NCI-H2081 (cell line): ENCODE data around the gene RLN3.

Source experiments
- DNase-seq, 2 experiments: peaks; one replicate each; lab custom pipeline; 2025; lab: John Stamatoyannopoulos, UW

RLN3 gene

DNA sequence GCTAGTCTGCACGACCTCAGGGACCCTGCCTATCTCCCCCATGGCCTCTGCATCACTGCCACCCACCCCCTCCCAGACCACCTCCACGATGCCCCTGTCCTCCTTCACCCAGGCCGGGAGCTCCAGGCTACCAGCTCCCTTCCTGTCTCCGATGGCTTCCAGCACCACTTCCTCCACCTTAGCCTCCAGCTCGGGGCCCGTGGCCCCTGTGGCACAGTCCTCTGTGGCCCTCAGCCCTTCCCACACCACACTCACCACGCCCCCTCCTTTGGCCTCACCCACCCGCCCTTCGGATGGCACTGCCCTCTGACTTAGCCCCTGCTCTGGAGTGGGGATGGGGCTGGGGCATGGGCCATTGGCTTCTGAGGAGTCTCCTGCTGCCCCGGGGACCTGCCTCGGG lies 26.8 kb downstream of the RLN3 start:
- DNase-seq, result no peak

DNA sequence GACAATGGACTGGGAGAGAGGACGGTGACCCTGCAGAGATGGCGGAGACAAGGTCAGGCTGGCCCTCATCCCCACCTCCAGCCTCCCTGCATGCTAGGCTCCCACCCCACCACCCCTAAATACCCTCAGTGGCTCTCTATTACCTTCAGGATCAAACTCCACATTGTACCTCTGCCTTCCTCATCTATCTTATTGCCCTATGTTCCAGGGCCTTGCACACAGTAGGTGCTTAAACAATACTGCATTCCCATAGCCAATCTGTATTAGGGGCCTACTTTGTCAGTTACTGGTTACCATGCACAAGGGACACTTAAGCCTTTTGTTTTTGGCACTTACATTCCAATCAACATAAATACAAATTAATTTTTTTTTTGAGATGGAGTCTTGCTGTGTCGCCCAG lies 27.4 kb downstream of the RLN3 start:
- no peak for DNase-seq

DNA sequence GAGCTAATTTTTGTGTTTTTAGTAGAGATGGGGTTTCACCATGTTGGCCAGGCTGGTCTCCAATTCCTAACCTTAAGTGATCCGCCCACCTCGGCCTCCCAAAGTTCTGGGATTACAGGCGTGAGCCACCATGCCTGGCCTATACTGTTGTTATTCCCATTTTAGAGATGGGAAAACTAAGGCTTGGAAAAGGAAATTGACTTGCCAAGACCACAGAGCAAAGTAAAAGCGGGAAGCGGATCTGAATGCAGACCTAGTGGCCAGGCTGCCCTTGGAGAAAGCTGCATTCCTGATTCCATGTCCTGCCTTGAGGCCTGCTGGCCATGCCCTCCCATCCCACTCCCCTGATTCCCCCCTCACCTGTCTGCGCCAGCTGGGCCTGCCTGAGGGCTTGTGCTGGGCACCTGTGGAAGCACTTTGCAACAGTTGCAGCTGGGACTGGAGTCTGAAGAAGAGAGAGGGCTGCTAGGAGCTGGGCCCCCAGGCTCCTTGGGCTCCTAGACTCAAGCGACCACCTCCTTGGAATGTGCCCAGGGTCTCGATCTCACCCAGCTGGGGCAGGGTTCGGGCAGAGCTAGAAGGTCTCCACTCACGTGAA lies 28.2 kb downstream of the RLN3 start:
- DNase-seq, result no peak

DNA sequence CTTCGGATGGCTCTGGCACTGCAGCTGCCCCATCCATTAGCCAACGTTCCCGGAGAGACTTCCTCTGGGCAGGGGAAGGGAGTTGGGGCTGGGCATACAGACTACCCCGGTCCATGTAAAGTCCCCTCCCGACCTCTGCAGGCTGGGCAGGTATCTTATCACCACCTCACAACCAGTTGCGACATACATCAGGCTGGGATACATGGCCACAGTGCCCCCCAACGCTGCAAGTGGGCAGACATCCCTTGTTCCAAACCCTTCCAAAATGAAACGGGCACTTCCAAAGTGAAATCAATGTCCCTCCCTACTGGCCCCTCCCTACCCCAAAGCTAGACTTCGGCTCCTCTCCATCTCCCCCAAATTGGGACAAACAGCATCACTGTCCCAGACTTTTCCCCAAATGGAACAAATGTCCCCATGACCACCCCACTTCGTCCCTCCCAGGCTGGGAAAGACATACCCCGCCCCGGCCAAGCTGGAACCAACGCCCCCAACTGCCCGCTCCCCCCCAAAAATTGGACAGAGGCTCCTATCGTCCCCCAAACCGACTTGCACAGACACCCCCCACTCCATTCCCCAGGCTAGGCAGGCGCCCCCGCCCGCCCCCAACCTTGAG lies 28.9 kb downstream of the RLN3 start:
- no peak for DNase-seq

DNA sequence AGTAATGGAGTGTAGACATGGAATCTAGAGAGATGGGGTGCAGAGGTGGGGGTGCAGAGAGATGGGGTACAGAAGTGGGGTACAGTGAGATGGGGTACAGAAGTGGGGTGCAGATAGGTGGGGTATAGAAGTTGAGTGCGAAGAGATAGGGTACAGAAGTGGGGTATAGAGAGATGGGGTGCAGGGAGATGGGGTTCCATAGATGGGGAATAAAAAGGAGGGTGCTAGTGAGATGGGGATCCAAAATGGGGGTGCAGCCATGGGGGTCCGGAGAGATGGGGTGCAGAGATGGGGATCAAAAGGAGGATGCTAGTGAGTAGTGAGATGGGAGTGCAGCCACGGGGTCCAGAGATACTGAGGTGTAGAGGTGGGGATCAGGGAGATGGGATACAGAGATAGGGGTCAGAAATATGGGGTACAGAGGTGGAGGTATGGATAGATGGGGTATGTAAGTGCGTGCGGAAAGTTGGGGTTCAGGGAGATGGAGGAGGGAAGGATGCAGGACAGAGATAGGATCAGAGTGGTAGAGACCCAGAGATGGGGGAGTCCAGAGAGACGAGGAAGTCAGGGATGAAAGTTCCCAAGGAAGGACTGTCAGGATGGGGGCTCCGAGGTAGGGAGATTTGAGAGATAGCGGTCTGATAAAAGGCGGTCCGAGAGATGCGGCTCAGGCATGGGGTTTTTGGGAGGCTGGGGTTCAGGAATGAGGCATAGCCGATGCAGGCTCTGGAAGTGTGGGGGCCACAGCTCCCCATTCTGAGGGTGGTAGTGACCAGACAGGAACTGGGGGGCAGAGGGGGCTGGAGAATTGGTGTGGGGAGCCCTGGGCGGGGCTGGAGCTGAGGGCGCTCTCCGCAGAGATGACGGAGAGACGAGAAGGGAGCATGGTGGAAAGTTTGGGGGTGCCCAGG lies 30.5 kb downstream of the RLN3 start:
- DNase-seq, result no peak

DNA sequence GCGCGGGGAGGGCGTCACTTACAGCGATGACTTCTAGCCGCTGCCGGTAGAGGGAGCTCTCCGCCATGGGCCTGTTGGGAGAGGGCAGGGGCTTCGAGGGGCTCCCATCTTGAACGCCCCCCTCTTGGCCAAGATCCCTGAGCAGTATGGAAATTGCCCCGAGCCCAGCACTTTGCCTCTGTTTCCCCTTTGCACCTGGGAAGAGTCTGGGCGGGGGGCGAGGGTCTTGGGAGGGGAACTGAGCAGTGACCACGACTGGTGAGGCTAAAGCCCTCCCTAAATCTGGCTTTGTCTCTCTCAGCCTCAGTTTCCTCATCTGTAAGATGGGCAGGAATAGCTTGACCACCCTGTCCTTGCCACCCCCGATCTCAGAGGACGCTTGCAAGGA lies 31.1 kb downstream of the RLN3 start:
- DNase-seq, result no peak

DNA sequence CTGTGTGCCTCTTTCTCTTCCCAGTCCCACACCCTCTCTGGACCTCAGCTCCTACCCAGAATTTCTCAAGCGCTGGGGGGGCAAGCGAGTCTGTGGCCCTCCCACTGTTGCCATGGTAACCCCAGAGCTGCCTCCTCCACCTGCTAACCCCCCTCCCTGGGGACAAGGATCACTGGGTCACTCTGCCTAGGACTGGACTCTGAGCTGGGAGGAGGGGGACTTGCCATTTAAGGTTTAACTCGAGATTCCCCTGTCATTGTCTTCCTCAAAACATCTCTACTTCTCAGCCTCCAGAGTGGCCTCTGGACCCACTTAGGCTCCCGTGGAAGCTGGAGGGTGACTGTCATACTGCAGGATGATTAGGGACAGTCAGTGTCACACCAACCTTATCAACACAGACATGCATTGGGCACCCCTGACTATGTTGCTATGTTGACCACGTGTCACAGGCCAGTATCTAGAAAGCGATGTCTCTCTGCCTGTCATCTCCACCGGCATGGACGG lies 31.8 kb downstream of the RLN3 start:
- DNase-seq, result no peak

DNA sequence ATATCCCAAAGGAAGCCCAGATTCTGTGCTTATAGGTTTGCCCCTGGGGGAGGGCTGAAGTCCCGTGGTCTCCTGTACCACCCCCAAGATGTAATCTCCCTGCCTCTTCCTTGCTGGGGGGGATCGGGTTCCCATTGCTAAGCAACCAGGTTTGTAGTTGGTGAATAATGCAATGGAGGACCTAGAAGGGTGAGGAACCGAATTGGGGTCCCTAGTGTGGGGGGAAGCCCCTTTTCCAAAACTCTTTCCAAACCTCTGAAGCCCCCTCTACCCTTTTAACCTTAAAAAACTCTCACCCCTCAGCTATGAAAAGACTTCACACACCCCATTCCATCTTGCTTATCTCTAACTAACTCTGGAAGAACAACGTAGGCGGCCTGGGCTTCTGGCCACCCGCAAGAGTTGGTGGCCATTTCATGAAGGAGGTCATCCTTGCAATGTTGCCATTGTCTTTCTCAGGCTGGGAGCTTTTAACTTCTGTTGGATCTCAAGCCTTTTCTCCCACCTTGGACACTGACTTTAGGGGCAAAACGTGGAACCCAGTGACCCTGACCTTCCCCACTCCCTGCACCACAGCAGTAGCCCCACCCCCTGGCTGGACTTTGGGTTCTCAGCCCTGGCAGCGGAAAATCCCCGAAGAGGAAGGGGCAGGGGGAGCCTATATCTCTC lies 33.3 kb downstream of the RLN3 start:
- no peak for DNase-seq

DNA sequence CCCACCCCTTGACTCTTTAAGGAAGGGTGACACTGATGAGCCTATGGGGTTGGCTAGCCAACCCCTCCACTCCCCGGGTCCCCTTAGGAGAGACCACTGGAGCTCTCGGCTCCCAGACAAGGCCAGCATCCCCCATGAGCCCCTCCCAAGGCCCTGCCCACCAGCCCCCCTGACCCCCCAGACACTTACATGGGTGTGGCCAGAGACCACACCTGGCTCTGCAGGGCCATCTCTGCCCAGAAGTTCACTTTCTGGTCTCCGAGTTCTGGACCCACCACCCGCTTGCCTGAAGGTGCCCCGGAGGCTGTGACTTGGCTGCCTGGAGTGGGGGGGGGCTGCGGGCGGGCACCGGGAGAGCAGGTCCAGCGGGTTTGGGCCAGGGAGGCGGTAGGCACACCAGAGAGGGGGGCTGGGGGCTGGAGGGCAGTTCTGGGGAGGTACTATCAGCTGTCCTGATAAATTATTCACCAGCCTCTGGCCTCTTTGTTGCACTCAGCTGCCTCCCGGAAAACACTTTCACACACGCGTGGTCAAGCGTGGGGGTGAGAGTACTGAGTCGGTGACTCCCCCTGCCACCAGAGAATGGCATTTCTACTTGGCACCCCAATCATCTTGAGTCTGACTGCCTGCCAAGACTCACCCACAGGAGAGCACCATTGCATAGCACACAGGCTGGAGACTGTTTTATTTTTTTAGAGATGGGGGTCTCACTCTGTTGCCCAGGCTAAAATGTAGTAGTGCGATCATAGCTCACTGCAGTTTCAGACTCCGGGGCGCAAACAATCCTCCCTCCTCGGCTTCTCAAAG lies 34.0 kb downstream of the RLN3 start, which contains the start of gene PALM3:
Gene PALM3 (minus strand): TSS at position 326 of the 807 bp plus-strand sequence. CDS start 96 bp downstream, at position 230.
- no peak for DNase-seq

DNA sequence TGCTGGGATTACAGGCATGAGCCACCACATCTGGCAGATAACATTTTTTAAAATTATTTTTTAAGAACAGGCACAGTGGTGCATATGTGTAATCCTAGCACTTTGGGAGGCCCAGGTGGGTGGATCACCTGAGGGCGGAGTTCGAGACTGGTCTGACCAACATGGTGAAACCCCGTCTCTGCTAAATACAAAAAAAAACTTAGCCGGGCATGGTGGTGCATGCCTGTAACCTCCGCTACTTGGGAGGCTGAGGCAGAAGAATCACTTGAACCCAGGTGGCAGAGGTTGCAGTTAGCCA lies 34.6 kb downstream of the RLN3 start:
- DNase-seq, result no peak

DNA sequence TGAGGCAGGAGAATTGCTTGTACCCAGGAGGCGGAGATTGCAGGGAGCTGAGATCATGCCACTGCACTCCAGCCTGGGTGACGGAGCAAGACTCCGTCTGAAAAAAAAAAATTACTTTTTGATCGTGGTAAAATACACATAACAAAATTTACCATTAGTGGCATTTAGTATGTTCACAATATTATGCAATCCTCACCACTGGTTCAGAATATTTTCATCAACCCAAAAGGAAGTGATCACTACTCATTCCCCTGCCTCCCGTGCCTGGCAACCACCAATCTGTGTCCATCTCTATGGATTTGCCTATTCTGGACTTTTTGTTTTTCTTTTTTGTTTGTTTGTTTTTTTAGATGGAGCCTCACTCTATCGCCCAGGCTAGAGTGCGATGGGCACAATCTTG lies 35.2 kb downstream of the RLN3 start:
- no peak for DNase-seq

DNA sequence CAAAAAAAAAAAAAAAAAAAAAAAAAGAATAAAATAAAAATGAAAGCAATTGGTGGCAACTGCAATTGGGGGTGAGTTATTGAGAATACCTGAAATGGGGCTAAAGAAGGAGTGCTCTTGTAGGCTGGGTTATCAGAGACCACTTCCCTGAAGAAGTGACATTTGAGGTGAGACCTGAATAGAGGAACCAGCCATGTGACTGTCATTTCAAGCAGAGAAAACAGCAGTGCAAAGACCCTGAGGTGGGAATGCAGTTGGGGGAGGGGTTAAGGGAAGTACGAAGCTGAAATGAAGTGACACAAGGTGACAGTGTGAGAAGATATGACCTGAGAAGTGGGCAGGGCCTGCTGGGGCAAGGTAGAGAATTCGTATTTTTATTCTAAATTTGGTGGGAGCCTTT lies 38.2 kb downstream of the RLN3 start:
- no peak for DNase-seq

DNA sequence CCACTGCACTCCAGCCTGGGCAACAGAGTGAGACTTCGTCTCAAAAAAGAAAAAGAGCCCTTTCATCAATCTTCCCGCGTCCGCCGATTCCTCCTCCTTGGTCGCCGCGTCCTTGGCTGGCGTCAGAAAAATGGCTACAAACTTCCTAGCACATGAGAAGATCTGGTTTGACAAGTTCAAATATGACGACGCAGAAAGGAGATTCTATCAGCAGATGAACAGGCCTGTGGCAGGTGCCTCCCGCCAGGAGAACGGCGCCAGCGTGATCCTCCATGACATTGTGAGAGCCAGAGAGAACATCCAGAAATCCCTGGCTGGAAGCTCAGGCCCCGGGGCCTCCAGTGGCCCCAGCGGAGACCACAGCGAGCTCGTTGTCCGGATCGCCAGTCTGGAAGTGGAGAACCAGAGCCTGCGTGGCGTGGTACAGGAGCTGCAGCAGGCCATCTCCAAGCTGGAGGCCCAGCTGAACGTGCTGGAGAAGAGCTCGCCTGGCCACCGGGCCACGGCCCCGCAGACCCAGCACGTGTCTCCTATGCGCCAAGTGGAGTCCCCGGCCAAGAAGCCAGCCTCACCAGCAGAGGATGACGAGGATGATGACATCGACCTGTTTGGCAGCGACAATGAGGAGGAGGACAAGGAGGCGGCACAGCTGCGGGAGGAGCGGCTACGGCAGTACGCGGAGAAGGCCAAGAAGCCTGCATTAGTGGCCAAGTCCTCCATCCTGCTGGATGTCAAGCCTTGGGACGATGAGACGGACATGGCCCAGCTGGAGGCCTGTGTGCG lies 42.5 kb downstream of the RLN3 start:
- no peak for DNase-seq

DNA sequence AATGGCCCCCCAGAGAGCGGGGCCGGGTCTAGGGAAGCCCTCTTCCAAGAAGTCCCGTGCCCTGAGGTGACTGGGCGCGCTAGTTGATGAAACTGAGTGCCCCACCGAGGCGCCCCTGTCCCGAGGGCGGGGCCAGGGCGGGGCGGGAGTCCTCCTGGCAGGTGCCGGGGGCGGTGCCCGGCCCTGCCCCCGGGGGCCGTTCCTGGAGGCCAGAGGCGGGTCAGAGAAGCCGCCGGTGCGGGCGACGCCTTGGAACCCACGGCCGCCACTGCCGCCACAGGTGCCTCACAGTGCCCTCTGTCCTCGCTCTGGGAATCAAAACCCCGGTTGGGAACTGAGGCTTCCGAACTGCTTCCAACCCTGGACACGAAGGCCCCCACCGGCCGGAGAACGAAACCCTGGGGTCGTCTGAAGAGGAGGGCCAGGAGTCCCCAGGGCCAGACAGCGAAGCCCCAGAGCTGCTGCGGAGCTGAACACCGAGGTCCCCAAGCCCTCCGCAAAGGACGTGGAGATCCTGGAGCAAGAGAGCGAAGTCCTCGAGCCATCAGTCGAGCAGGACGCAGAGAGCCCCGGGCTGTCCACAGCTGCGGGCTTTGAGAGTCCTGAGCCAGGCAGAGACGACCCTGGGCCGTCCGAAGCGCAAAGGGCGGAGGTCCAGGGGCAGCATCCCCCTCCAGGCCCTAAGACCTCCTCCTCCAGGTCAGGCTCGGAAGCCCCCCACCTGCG lies 44.8 kb downstream of the RLN3 start, which contains the start of gene MISP3:
Gene MISP3 (plus strand): TSS at position 252 of the 726 bp plus-strand sequence. CDS start 524 bp downstream, outside the sequence.
- DNase-seq, result peak in 1 of 2 experiments; percentile 54

DNA sequence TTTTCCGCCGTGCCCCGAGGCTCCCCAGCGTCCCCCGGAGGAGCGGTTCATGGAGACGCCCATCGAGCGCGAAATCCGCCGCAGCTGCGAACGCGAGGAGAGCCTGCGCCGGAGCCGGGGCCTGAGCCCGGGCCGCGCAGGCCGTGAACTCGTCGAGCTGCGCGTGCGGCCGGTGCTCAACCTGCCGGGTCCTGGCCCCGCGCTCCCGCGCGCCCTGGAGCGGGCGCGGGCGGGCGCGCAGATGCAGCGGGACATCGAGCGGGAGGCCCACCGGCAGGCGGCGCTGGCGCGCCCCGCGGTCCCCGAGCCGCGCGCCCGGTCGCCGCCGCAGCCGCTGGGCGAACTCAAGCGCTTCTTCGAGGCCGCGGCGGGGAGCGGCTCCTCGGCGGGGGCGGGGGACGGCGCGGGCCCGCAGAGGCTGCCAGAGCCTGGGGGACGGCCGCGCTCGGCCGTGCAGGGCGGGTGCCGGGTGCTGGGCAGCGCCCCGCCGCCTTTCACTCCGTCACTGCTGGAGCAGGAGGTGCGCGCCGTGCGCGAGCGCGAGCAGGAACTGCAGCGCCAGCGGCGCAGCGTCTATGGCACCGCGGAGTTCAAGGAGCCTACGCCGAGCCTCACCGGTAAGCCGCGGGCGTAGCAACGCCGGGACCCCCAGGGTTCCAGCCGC lies 45.4 kb downstream of the RLN3 start:
- DNase-seq, result peak; percentile 61 to 83

DNA sequence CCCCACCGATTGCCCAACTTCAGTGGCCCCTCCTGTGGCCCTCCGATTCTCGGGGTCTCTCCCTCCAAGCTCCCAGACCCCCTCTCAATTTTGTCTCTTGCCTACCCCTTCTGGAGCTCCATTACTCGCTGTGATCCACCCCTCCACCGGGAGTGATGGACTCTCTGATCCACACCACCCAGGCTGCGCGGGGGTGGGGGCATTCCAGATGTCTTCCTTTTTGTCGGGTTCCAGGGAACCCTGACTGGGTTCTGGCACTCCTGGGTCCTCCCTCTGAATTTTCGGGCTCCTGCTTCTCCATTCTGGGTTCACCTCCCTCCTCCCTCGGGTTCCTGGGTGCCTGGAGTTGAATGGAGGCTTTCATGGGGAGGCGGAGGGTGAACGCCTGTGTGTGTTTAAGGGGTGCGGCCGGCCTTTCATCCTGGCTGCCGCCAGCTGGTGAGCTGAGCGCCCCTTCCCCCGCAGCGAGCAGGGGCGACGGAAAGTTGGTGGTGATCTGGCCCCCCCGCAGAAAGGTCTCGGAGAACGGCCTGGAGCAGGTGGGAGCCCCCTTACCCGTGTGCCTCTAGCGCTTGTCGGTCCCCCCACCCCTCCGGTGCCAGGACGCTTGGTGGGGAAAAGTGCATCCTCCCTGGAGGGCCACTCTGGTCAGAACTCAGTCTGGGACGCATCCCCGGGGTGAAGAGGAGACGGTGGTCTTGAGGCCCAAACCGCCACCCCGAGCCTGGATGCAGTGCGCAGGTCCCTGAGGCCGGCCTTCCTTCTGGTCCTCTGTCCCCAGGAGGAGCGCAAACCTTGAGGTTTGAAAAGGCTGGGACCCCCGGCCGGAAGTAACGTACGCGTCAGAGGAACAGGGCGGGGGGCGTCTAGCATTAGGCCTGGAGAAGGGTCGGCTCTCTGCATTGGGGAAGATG lies 46.2 kb downstream of the RLN3 start:
- peak in 1 of 2 experiments; percentile 41 for DNase-seq

DNA sequence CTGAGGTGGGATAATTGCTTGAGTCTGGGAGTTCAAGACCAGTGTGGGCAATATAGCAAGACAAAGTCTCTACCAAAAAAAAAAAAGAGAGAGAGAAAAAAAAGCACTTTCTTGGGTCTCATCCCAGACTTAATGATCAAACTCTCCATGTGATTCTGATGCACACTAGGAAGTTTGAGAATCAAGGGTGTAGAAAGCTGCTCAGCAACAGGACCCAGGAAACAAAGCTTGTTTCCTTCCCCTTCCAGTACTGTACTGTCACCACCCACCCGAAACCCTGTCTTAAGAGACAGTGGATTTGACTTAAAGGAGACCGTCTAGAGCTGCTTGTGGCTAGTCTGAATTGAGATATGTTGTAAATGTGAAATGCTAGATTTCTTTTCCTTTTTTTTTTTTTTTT lies 50.5 kb downstream of the RLN3 start:
- no peak for DNase-seq
